GM12878 (cell line): ENCODE measurements around the gene PRSS56. TPM values are rescaled to one million over a fixed set of nuclear protein-coding genes. Genes with fewer than 3 reads are reported as not detected.

ENCODE experiments used
- ATAC-seq: fragments of 200-7000 bp; cut with Tn5 transposase; 3 replicates; pipeline ENCODE4 v1.9.1; 2020; ENCODE audit warnings: mild to moderate bottlenecking, moderate library complexity
- BruUV-seq: library from RNA; stranded (reverse); fragments of 400-500 nt; replicated peaks from 2 replicates; lab custom pipeline; 2021; lab: Mats Ljungman, UMichigan
- CTCF ChIA-PET: fragments of 300-600 bp; sonication (Branson Sonifier 250); formaldehyde crosslinking; extraction: SDS; loops from one replicate; lab custom pipeline; 2021; ENCODE audit warnings: inconsistent platforms; lab: Yijun Ruan, JAX
- POLR2A ChIA-PET: fragments of 350-600 bp; formaldehyde crosslinking; extraction: SDS; loops from one replicate; lab custom pipeline; 2021; ENCODE audit warnings: inconsistent platforms; lab: Charles Lee
- RAD21 ChIA-PET: fragments of 300-600 bp; sonication (Branson Sonifier 250); formaldehyde crosslinking; loops from one replicate; lab custom pipeline; 2023; ENCODE audit warnings: antibody characterized with exemption; ENCODE audit not compliant: unreplicated experiment; lab: Charles Lee
- SMC1A ChIA-PET: fragments of 300-600 bp; sonication (Branson Sonifier 250); formaldehyde crosslinking; loops from one replicate; lab custom pipeline; 2023; ENCODE audit not compliant: unreplicated experiment, uncharacterized antibody; lab: Charles Lee
- DNase-seq: peaks from one replicate; pipeline ENCODE4 v3.0.0-alpha.2; 2011; ENCODE audit warnings: low read depth, low spot score
- FAIRE-seq: peaks from 3 replicates; lab custom pipeline; 2011; peaks lifted over from hg19 to GRCh38; lab: Jason Lieb, UNC
- H2AFZ ChIP-seq: 2 replicates; pipeline ENCODE4 v1.6.0; 2011; ENCODE audit warnings: low read depth, low read length, control low read depth; ENCODE audit not compliant: control insufficient read depth
- H3K27ac ChIP-seq: 2 replicates; pipeline ENCODE4 v1.5.1; 2011; ENCODE audit warnings: control low read depth; ENCODE audit not compliant: control insufficient read depth, insufficient read depth
- H3K27me3 ChIP-seq, 2 experiments: replicated peaks in 1 of 2; 2 replicates each; pipeline versions ENCODE4 v1.6.0 to v1.6.1; 2011; ENCODE audit warnings: low read length in 1 of 2; ENCODE audit not compliant: control insufficient read depth in 2 of 2, insufficient read depth in 2 of 2
- H3K36me3 ChIP-seq, 2 experiments: 2 replicates each; pipeline ENCODE4 v1.5.1; 2011; ENCODE audit warnings: low read length in 1 of 2; ENCODE audit not compliant: control insufficient read depth in 2 of 2, insufficient read depth in 2 of 2
- H3K4me1 ChIP-seq: 2 replicates; pipeline ENCODE4 v1.6.1; 2011; ENCODE audit warnings: mild to moderate bottlenecking, low read length, moderate library complexity, mixed read lengths; ENCODE audit not compliant: control insufficient read depth, insufficient read depth
- H3K4me2 ChIP-seq: 2 replicates; pipeline ENCODE4 v1.6.0; 2011; ENCODE audit warnings: control low read depth; ENCODE audit not compliant: control insufficient read depth, insufficient read depth
- H3K4me3 ChIP-seq: fragments of 200-600 bp; sonication (generic); 2 replicates; pipeline ENCODE4 v1.5.1; 2016
- H3K79me2 ChIP-seq: 2 replicates; pipeline ENCODE4 v1.6.0; 2011; ENCODE audit warnings: low read length; ENCODE audit not compliant: control insufficient read depth, insufficient read depth
- H3K9ac ChIP-seq: 2 replicates; pipeline ENCODE4 v1.8.0; 2011; ENCODE audit warnings: low read length, control low read depth, mixed read lengths; ENCODE audit not compliant: control insufficient read depth, insufficient read depth
- H3K9me3 ChIP-seq: replicated peaks from 3 replicates; pipeline ENCODE4 v1.5.1; 2011; ENCODE audit warnings: mild to moderate bottlenecking, low read length; ENCODE audit not compliant: control insufficient read depth, insufficient read depth
- H4K20me1 ChIP-seq: 2 replicates; pipeline ENCODE4 v1.6.0; 2011; ENCODE audit not compliant: control insufficient read depth, insufficient read depth
- GATAD2B ChIP-seq: fragments of 450-650 bp; conservative IDR thresholded peaks from 2 replicates; pipeline ENCODE4 v1.6.1; 2017; ENCODE audit warnings: low read depth, mild to moderate bottlenecking, moderate library complexity
- KAT2A ChIP-seq: conservative IDR thresholded peaks from 2 replicates; pipeline ENCODE4 v1.6.1; 2011; ENCODE audit warnings: low read depth, low read length; ENCODE audit not compliant: control insufficient read depth
- RB1 ChIP-seq: fragments of 450-650 bp; formaldehyde crosslinking; IDR thresholded peaks from 2 replicates; pipeline ENCODE4 v1.6.1; 2017; ENCODE audit warnings: mild to moderate bottlenecking, borderline replicate concordance
- RUNX3 ChIP-seq: IDR thresholded peaks from 2 replicates; pipeline ENCODE4 v1.6.1; 2012; ENCODE audit warnings: low read length, inconsistent platforms
- SP1 ChIP-seq: IDR thresholded peaks from one replicate; pipeline ENCODE4 v1.6.1; 2011; ENCODE audit warnings: low read depth, low read length
- ZNF217 ChIP-seq: fragments of 450-650 bp; IDR thresholded peaks from 2 replicates; pipeline ENCODE4 v1.6.1; 2017; ENCODE audit warnings: antibody characterized with exemption, mild to moderate bottlenecking
- ZNF24 ChIP-seq: fragments of 450-650 bp; IDR thresholded peaks from 2 replicates; pipeline ENCODE4 v1.6.1; 2017; ENCODE audit warnings: antibody characterized with exemption, mild to moderate bottlenecking
- WGBS: methylation state at CpG from one replicate; pipeline ENCODE4 v1.1.6; 2016; ENCODE audit warnings: low lambda C conversion rate; ENCODE audit not compliant: insufficient replicate concordance, insufficient coverage; ENCODE audit errors: missing lambda C conversion rate; 5-methylcytosine and 5-hydroxymethylcytosine counted together
- in situ Hi-C: fragments of 300-500 bp; cut with MboI; formaldehyde crosslinking; loops from 9 replicates; pipeline ENCODE4 v1.14.3; 2018; ENCODE audit warnings: mixed read lengths
- intact Hi-C: fragments of 100-400 bp; cut with micrococcal nuclease; formaldehyde crosslinking; loops from one replicate; pipeline ENCODE4 v1.14.2; 2022; ENCODE audit not compliant: unreplicated experiment
- polyA plus RNA-seq, 11 experiments: library from polyadenylated mRNA; depleted of rRNA in 4 of 11; unstranded in 6 of 11; stranded (reverse) in 5 of 11; fragments of >200 nt; fragmentation: Nextera tagmentation in 4 of 11; fragmentation: Illumina TruSeq in 1 of 11; extraction: Ambion mirVana in 4 of 11; extraction: Trizol in 1 of 11; gene quantifications; 1 replicate in 1 of 11; 2 replicates in 10 of 11; pipeline versions ENCODE4 v1.2.1 to v1.2.3, GENCODE V29; 2011 to 2016; ENCODE audit warnings: inconsistent platforms in 2 of 11, missing spikeins in 2 of 11, low read depth in 1 of 11
- total RNA-seq, 4 experiments: library from RNA; depleted of rRNA in 3 of 4; stranded (reverse); fragments of >200 nt in 3 of 4; fragmentation: Illumina TruSeq in 1 of 4; extraction: Trizol in 1 of 4; gene quantifications; 2 replicates each; pipeline versions ENCODE4 v1.2.1 to v1.2.3, GENCODE V29; 2013 to 2021
- TF ChIP-seq, protein P1 (sequence below): IDR thresholded peaks from 2 replicates; pipeline ENCODE4 v1.6.1; 2011; ENCODE audit warnings: low read depth, low read length, improper control_type of control experiment, borderline replicate concordance
- TF ChIP-seq, protein P2 (sequence below): fragments of 450-650 bp; IDR thresholded peaks from 2 replicates; pipeline ENCODE4 v1.6.1; 2017; ENCODE audit warnings: mild to moderate bottlenecking, moderate library complexity

The PRSS56 gene
- total and polyA plus RNA-seq, 10 of the 15 experiments (the other 5 are each of a cell fraction or from before 2014, with no cell fraction given) = not detected

DNA sequence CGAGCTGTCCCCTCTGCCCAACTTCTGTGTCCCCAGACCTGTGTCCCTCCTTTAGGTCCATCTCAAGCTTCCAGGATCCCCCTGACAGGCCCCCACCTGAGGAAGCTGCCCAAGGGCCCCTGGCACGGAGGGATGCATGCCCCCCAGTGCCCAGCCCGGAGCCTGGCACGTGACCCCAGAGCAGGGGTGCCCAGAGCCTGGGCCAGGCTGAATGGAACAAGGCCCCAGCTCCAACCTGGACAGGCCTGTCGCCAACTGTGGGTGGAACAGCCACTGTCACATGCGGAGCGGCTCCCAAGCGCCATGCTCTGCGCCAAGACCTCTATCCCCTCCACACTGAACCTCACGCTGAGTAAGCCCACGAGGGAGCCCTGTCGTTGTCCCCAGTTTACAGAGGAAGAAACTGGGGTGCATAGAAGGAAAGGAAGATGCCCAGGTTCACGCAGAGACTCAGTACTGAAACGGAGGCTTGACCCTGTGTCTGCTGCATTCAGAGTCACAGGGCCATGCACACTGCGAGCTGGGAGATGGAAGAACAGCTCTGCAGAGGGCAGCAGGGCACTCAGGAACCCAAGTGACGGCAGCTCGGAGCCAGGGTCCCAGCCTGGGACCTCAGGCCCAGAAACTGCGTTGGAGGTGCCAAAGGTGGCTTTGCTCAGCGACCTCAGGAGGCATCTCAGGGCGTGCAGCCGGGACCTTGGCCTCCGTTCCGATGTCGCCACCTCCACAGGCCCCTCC is 27.1 kb upstream of the PRSS56 start:
- DNase-seq (no peak), FAIRE-seq (no peak), ATAC-seq (no peak)
- BruUV-seq = no TSS peak
- H3K9ac ChIP-seq = no peak overlapping the region
- in situ Hi-C loops = no loop called here
- intact Hi-C loops = no loop called here
- ChIA-PET POLR2A (no interaction called here), SMC1A (no interaction called here), RAD21 (no interaction called here), CTCF (no interaction called here)
- no peak overlapping the region for H3K27ac ChIP-seq
- H3K4me1 ChIP-seq = no peaks in the 10 kb centered on the region
- no peak for TF ChIP-seq ZNF24
- no peak overlapping the region for H3K4me2 ChIP-seq
- no peaks in the 10 kb centered on the region for H3K36me3 ChIP-seq
- peaks cover 0 to 10% of the 10 kb centered on the region in 2 experiments; a peak in 3 of 4 replicates for H3K27me3 ChIP-seq
- H3K9me3 ChIP-seq = no peaks in the 10 kb centered on the region
- H3K79me2 ChIP-seq = no peaks in the 10 kb centered on the region
- H2AFZ ChIP-seq = no peak overlapping the region
- WGBS = 33% methylated on average over 24 of the region's 24 CpGs
- H4K20me1 ChIP-seq = no peaks in the 10 kb centered on the region
- H3K4me3 ChIP-seq = no peak overlapping the region

DNA sequence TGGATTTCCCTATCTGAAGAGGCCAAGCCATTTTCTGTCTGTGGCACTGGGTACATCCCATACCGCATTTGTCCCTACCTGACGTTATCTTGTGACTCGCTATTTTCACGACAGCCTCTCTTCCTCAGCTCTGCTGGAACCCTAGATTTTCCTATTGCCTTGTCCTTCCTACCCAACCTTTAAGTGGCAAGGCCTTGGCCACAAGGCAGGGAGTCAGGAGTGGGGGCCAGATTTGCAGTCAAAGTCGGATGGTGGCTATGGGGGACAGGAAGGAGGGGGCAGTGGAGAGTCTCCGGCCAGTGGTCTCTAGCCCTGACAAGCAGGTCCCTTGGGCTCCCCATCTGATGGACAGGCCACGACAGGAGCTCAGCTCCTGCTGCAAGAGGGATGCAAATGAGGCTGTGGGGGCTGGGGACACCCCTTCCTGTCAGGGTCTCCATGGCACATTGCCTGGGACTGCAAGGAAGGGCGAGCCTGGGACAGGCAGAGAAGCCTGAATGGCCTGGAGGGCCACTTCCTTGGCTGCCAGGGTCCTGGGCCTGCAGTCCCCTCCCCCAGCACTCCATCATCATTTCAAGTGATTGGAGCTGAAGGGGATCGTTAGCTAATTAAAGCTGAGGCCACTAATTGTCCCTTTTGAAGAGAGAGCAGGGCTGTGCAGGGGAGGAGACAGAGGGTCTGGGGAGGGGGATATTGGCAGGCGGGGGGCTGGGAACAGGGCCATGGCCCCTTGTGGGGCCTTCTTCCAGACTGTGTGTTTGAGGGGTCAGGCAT is 26.3 kb upstream of the PRSS56 start:
- H3K9me3 ChIP-seq = no peaks in the 10 kb centered on the region
- no peak overlapping the region for H3K4me3 ChIP-seq
- no TSS peak for BruUV-seq
- H3K9ac ChIP-seq = no peak overlapping the region
- no peak for FAIRE-seq
- no peaks in the 10 kb centered on the region for H3K79me2 ChIP-seq
- no peaks in the 10 kb centered on the region for H3K4me1 ChIP-seq
- H3K36me3 ChIP-seq = no peaks in the 10 kb centered on the region
- no peak overlapping the region for H3K4me2 ChIP-seq
- no peaks in the 10 kb centered on the region for H4K20me1 ChIP-seq
- WGBS = 21% methylated on average over 10 of the region's 10 CpGs
- in situ Hi-C loops (no loop called here), intact Hi-C loops (no loop called here)
- CTCF ChIA-PET = no interaction called here
- SMC1A ChIA-PET = no interaction called here
- DNase-seq = no peak
- no peak overlapping the region for H3K27ac ChIP-seq
- POLR2A ChIA-PET = no interaction called here
- H2AFZ ChIP-seq = no peak overlapping the region
- ATAC-seq = no peak
- RAD21 ChIA-PET = no interaction called here
- H3K27me3 ChIP-seq = peaks cover 0 to 5% of the 10 kb centered on the region in 2 experiments; a peak in 2 of 4 replicates
- no peak for TF ChIP-seq GATAD2B
- no peak for TF ChIP-seq SP1
- TF ChIP-seq RUNX3 = no peak
- no peak for TF ChIP-seq ZNF24
- no peak for TF ChIP-seq KAT2A
- TF ChIP-seq, protein P1, sequence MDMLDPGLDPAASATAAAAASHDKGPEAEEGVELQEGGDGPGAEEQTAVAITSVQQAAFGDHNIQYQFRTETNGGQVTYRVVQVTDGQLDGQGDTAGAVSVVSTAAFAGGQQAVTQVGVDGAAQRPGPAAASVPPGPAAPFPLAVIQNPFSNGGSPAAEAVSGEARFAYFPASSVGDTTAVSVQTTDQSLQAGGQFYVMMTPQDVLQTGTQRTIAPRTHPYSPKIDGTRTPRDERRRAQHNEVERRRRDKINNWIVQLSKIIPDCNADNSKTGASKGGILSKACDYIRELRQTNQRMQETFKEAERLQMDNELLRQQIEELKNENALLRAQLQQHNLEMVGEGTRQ = no peak
- no peak for TF ChIP-seq RB1
- TF ChIP-seq ZNF217 = no peak
- TF ChIP-seq, protein P2, sequence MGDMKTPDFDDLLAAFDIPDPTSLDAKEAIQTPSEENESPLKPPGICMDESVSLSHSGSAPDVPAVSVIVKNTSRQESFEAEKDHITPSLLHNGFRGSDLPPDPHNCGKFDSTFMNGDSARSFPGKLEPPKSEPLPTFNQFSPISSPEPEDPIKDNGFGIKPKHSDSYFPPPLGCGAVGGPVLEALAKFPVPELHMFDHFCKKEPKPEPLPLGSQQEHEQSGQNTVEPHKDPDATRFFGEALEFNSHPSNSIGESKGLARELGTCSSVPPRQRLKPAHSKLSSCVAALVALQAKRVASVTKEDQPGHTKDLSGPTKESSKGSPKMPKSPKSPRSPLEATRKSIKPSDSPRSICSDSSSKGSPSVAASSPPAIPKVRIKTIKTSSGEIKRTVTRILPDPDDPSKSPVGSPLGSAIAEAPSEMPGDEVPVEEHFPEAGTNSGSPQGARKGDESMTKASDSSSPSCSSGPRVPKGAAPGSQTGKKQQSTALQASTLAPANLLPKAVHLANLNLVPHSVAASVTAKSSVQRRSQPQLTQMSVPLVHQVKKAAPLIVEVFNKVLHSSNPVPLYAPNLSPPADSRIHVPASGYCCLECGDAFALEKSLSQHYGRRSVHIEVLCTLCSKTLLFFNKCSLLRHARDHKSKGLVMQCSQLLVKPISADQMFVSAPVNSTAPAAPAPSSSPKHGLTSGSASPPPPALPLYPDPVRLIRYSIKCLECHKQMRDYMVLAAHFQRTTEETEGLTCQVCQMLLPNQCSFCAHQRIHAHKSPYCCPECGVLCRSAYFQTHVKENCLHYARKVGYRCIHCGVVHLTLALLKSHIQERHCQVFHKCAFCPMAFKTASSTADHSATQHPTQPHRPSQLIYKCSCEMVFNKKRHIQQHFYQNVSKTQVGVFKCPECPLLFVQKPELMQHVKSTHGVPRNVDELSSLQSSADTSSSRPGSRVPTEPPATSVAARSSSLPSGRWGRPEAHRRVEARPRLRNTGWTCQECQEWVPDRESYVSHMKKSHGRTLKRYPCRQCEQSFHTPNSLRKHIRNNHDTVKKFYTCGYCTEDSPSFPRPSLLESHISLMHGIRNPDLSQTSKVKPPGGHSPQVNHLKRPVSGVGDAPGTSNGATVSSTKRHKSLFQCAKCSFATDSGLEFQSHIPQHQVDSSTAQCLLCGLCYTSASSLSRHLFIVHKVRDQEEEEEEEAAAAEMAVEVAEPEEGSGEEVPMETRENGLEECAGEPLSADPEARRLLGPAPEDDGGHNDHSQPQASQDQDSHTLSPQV = no peak
